ENCODE results near the gene GPC6.

GRCh38 chr13:94382517-94382916 is 1155.9 kb downstream of the GPC6 start:
- TF ChIP-seq POLR2AphosphoS5 (IDR thresholded peaks at IDR 0.05; ENCODE audit: low read depth, low read length) = no peak
- TF ChIP-seq POLR2A (IDR thresholded peaks at IDR 0.05; ENCODE audit: low read depth, low read length) = no peak
